Vagina (tissue), 2 donors: Measurements from ENCODE around the gene DLST. TPM values are rescaled to one million over a fixed set of nuclear protein-coding genes. Genes with fewer than 3 reads are reported as not detected.

Source experiments
- DNase-seq, 2 donors: peaks; one replicate each; pipeline ENCODE4 v3.0.0-alpha.2; 2017; ENCODE audit errors: extremely low spot score in 2 of 2
- H3K27ac ChIP-seq: fragments of 200-600 bp; sonication (generic); one replicate; pipeline ENCODE4 v1.5.1; 2019
- H3K27me3 ChIP-seq: fragments of 200-600 bp; sonication (generic); one replicate; pipeline ENCODE4 v1.5.1; 2019
- H3K36me3 ChIP-seq, 2 donors: fragments of 200-600 bp; sonication (generic); one replicate each; pipeline ENCODE4 v1.5.1; 2017 to 2019
- H3K4me1 ChIP-seq: fragments of 200-600 bp; sonication (generic); one replicate; pipeline ENCODE4 v1.5.1; 2019
- H3K4me3 ChIP-seq, 2 donors: fragments of 200-600 bp; sonication (generic); 1 replicate in 1 of 2; 2 replicates in 1 of 2; pipeline ENCODE4 v1.5.1; 2016 to 2019
- H3K9me3 ChIP-seq: fragments of 200-600 bp; sonication (generic); one replicate; pipeline ENCODE4 v1.5.1; 2019
- CTCF ChIP-seq, 3 experiments: fragments of 450-650 bp in 2 of 3; fragments of 200-600 bp in 1 of 3; sonication (generic) in 1 of 3; IDR thresholded peaks; one replicate each; pipeline ENCODE4 v1.5.1; 2017 to 2019; ENCODE audit warnings: antibody characterized with exemption in 3 of 3, mild to moderate bottlenecking in 2 of 3, moderate library complexity in 2 of 3
- POLR2A ChIP-seq, 2 donors: fragments of 450-650 bp; IDR thresholded peaks; one replicate each; pipeline ENCODE4 v1.6.1; 2017; ENCODE audit warnings: antibody characterized with exemption in 2 of 2, mild to moderate bottlenecking in 2 of 2, moderate library complexity in 2 of 2
- POLR2AphosphoS5 ChIP-seq, 2 donors: sonication (generic); formaldehyde crosslinking; IDR thresholded peaks; one replicate each; pipeline ENCODE4 v1.9.0; 2017; ENCODE audit warnings: antibody characterized with exemption in 2 of 2, mild to moderate bottlenecking in 2 of 2, low read depth in 1 of 2; ENCODE audit not compliant: insufficient read depth in 1 of 2
- intact Hi-C: fragments of 100-400 bp; cut with DNase I; formaldehyde crosslinking; loops from one replicate; pipeline ENCODE4 v1.15.1; 2023
- total RNA-seq: library from RNA; depleted of rRNA; stranded (reverse); fragments of >200 nt; gene quantifications from one replicate; pipeline ENCODE4 v1.2.3, GENCODE V29; 2016

DLST gene
- total RNA-seq, 1 donor from 2014 or later: 109 TPM

- Histone ChIP-seq H3K27ac (no peak overlapping the region), H3K27me3 (no peaks in the 10 kb centered on the region), H3K36me3 (no peaks in the 10 kb centered on the region), H3K9me3 (no peaks in the 10 kb centered on the region), H3K4me1 (no peaks in the 10 kb centered on the region), H3K4me3 (no peak overlapping the region)
- DNase-seq: no peak
- TF ChIP-seq CTCF (IDR thresholded peaks at IDR 0.05): no peak
- no peak for TF ChIP-seq POLR2A (IDR thresholded peaks at IDR 0.05)
- no peak for TF ChIP-seq POLR2AphosphoS5 (IDR thresholded peaks at IDR 0.05; ENCODE audit: insufficient read depth in 1 of 2, low read depth in 1 of 2)
- intact Hi-C loops: loop anchor here (2.0 to 5.0 kb wide), 2 partner anchors 47 to 219 kb away; no protein-coding TSS in a partner anchor
Measured at GRCh38 chr14:74859757-74860552, 21.8 kb upstream of the DLST start.

- Histone ChIP-seq H3K4me3 (no peak overlapping the region), H3K27me3 (no peaks in the 10 kb centered on the region), H3K9me3 (no peaks in the 10 kb centered on the region), H3K4me1 (no peaks in the 10 kb centered on the region), H3K27ac (no peak overlapping the region), H3K36me3 (no peaks in the 10 kb centered on the region)
- DNase-seq: no peak
- intact Hi-C loops: loop anchor here (2.0 to 5.0 kb wide), 2 partner anchors 46 to 218 kb away; no protein-coding TSS in a partner anchor
- TF ChIP-seq POLR2AphosphoS5 (IDR thresholded peaks at IDR 0.05; ENCODE audit: insufficient read depth in 1 of 2, low read depth in 1 of 2) (no peak), POLR2A (IDR thresholded peaks at IDR 0.05) (no peak), CTCF (IDR thresholded peaks at IDR 0.05) (peak; percentile 75 to 85 (median 83))
Measured at GRCh38 chr14:74860899-74861733, 20.6 kb upstream of the DLST start.

- intact Hi-C loops: loop anchor here (2.0 to 5.0 kb wide), 2 partner anchors 46 to 217 kb away; no protein-coding TSS in a partner anchor
Measured at GRCh38 chr14:74861734-74862090, 20.0 kb upstream of the DLST start.

GRCh38 chr14:74863274-74863673 is 18.4 kb upstream of the DLST start:
- Histone ChIP-seq H3K36me3 (no peaks in the 10 kb centered on the region), H3K9me3 (no peaks in the 10 kb centered on the region), H3K27me3 (no peaks in the 10 kb centered on the region), H3K4me3 (no peak overlapping the region), H3K27ac (no peak overlapping the region), H3K4me1 (no peaks in the 10 kb centered on the region)
- TF ChIP-seq CTCF (IDR thresholded peaks at IDR 0.05) (no peak), POLR2A (IDR thresholded peaks at IDR 0.05) (no peak)
- DNase-seq: no peak
- intact Hi-C loops: loop anchor here (5.0 kb wide), 1 partner anchor 44 kb away; no protein-coding TSS in a partner anchor

More at GRCh38 chr14:74861734-74862090, 20.0 kb upstream of the DLST start:
- Histone ChIP-seq H3K36me3 (no peaks in the 10 kb centered on the region), H3K27me3 (no peaks in the 10 kb centered on the region), H3K4me1 (no peaks in the 10 kb centered on the region), H3K4me3 (no peak overlapping the region), H3K9me3 (no peaks in the 10 kb centered on the region), H3K27ac (no peak overlapping the region)
- no peak for DNase-seq
- TF ChIP-seq CTCF (IDR thresholded peaks at IDR 0.05): no peak
- TF ChIP-seq POLR2A (IDR thresholded peaks at IDR 0.05): no peak
- no peak for TF ChIP-seq POLR2AphosphoS5 (IDR thresholded peaks at IDR 0.05; ENCODE audit: insufficient read depth in 1 of 2, low read depth in 1 of 2)
